Esophagus muscularis mucosa (tissue), 4 donors: ENCODE data around the gene TTLL12. TPM values are rescaled to one million over a fixed set of nuclear protein-coding genes. Genes with fewer than 3 reads are reported as not detected.
A peak's percentile ranks its signal among the peaks of the same experiment; 100 is the strongest.

Experiments used
- DNase-seq: peaks from one replicate; pipeline ENCODE4 v3.0.0-alpha.2; 2017; ENCODE audit errors: extremely low spot score
- H3K27ac ChIP-seq, 4 donors: fragments of 200-600 bp; sonication (generic); replicated peaks in 1 of 4; 1 replicate in 3 of 4; 2 replicates in 1 of 4; pipeline ENCODE4 v1.5.1; 2016 to 2019; ENCODE audit warnings: mild to moderate bottlenecking in 1 of 4
- H3K27me3 ChIP-seq, 4 donors: fragments of 200-600 bp; sonication (generic); one replicate each; pipeline versions ENCODE4 v1.5.1 to v1.6.0; 2016 to 2019
- H3K36me3 ChIP-seq, 4 donors: fragments of 200-600 bp; sonication (generic); one replicate each; pipeline ENCODE4 v1.5.1; 2016 to 2019
- H3K4me1 ChIP-seq, 4 donors: fragments of 200-600 bp; sonication (generic); one replicate each; pipeline ENCODE4 v1.5.1; 2016 to 2019
- H3K4me3 ChIP-seq, 4 donors: fragments of 200-600 bp; sonication (generic); 1 replicate in 2 of 4; 2 replicates in 2 of 4; pipeline ENCODE4 v1.5.1; 2016 to 2019; ENCODE audit warnings: mild to moderate bottlenecking in 4 of 4, moderate library complexity in 1 of 4
- H3K9me3 ChIP-seq, 4 donors: fragments of 200-600 bp; sonication (generic); 1 replicate in 3 of 4; 2 replicates in 1 of 4; pipeline ENCODE4 v1.5.1; 2016 to 2019
- CTCF ChIP-seq, 3 experiments: fragments of 200-600 bp in 2 of 3; fragments of 450-650 bp in 1 of 3; sonication (generic) in 2 of 3; IDR thresholded peaks; one replicate each; pipeline ENCODE4 v1.5.1; 2017 to 2019; ENCODE audit warnings: antibody characterized with exemption in 3 of 3, mild to moderate bottlenecking in 2 of 3, moderate library complexity in 1 of 3
- EP300 ChIP-seq: sonication (generic); formaldehyde crosslinking; IDR thresholded peaks from one replicate; pipeline ENCODE4 v1.6.1; 2017; ENCODE audit warnings: antibody characterized with exemption
- POLR2A ChIP-seq: fragments of 450-650 bp; IDR thresholded peaks from one replicate; pipeline ENCODE4 v1.6.1; 2017; ENCODE audit warnings: antibody characterized with exemption, moderate library complexity, mild to moderate bottlenecking, low read depth
- POLR2AphosphoS5 ChIP-seq, 2 donors: sonication (generic); formaldehyde crosslinking; IDR thresholded peaks; one replicate each; pipeline ENCODE4 v1.6.1; 2017; ENCODE audit warnings: antibody characterized with exemption in 2 of 2
- WGBS: methylation state at CpG from one replicate; pipeline ENCODE4 v1.1.5; 2018; 5-methylcytosine and 5-hydroxymethylcytosine counted together
- intact Hi-C: fragments of 100-400 bp; cut with DNase I; formaldehyde crosslinking; loops from one replicate; pipeline ENCODE4 v1.15.1; 2023
- total RNA-seq, 4 donors: library from RNA; depleted of rRNA; stranded (reverse); fragments of >200 nt; gene quantifications; one replicate each; pipeline versions ENCODE4 v1.1.0 to v1.2.1, GENCODE V29; 2016

Gene TTLL12
- total RNA-seq, 4 donors from 2014 or later, result 19.9 to 32.8 (median 28.0) TPM

- no peak for DNase-seq
- Histone ChIP-seq H3K27me3 (no peaks in the 10 kb centered on the region), H3K4me3 (peak overlapping the region; percentile 71 to 91 (median 78)), H3K9me3 (no peaks in the 10 kb centered on the region), H3K4me1 (peaks cover 11 to 52% (median 47%) of the 10 kb centered on the region in 4 donors), H3K36me3 (peaks cover 0 to 5% (median 0%) of the 10 kb centered on the region in 4 donors), H3K27ac (peak overlapping the region; percentile 79 to 86 (median 80))
- intact Hi-C loops, result no loop called here
- TF ChIP-seq POLR2AphosphoS5 (IDR thresholded peaks at IDR 0.05), result peak; percentile 37 to 41
- no peak for TF ChIP-seq CTCF (IDR thresholded peaks at IDR 0.05)
- WGBS, result 17% methylated on average over 20 of the region's 22 CpGs
These were observed 34.4 kb downstream of the TTLL12 start for GRCh38 chr22:43152357-43153071.

- Histone ChIP-seq H3K4me1 (peaks cover 11 to 50% (median 46%) of the 10 kb centered on the region in 4 donors), H3K4me3 (peak overlapping the region; percentile 71 to 91 (median 78)), H3K9me3 (no peaks in the 10 kb centered on the region), H3K36me3 (peaks cover 0 to 5% (median 0%) of the 10 kb centered on the region in 4 donors), H3K27ac (peak overlapping the region; percentile 79 to 86 (median 80)), H3K27me3 (no peaks in the 10 kb centered on the region)
- WGBS, result no CpG with 5 or more reads among the region's 18 CpGs
- intact Hi-C loops, result no loop called here
- TF ChIP-seq POLR2A (no peak), POLR2AphosphoS5 (IDR thresholded peaks at IDR 0.05) (no peak), CTCF (IDR thresholded peaks at IDR 0.05) (no peak), EP300 (no peak)
- DNase-seq, result no peak
These were observed 35.0 kb downstream of the TTLL12 start for GRCh38 chr22:43152003-43152356.

- peak; percentile 95 for DNase-seq
- peaks cover 11 to 50% (median 44%) of the 10 kb centered on the region in 4 donors for H3K4me1 ChIP-seq
- H3K27me3 ChIP-seq, result no peaks in the 10 kb centered on the region
- peaks cover 0 to 5% (median 0%) of the 10 kb centered on the region in 4 donors for H3K36me3 ChIP-seq
- H3K27ac ChIP-seq, result peak within 1 kb of the TSS; percentile 79 to 86 (median 80)
- intact Hi-C loops, result no loop called here
- WGBS, result 0% methylated on average over 6 of the region's 75 CpGs
- H3K4me3 ChIP-seq, result peak within 1 kb of the TSS; percentile 71 to 91 (median 78)
- no peaks in the 10 kb centered on the region for H3K9me3 ChIP-seq
- peak; percentile 21 for TF ChIP-seq POLR2A
- TF ChIP-seq POLR2AphosphoS5 (IDR thresholded peaks at IDR 0.05), result peak; percentile 8 to 79
- TF ChIP-seq CTCF (IDR thresholded peaks at IDR 0.05), result no peak
These were observed 35.5 kb downstream of the TTLL12 start, which contains the start of gene TSPO for GRCh38 chr22:43151251-43152002. Gene TSPO, plus strand, starts transcription at chr22:43151559. Its CDS starts 7,680 bp downstream, at chr22:43159239.

- peaks cover 0 to 5% (median 0%) of the 10 kb centered on the region in 4 donors for H3K36me3 ChIP-seq
- H3K4me1 ChIP-seq, result peaks cover 11 to 49% (median 42%) of the 10 kb centered on the region in 4 donors
- peak overlapping the region; percentile 71 to 91 (median 78) for H3K4me3 ChIP-seq
- WGBS, result 64% methylated on average over 15 of the region's 15 CpGs
- peak overlapping the region; percentile 79 to 86 (median 80) for H3K27ac ChIP-seq
- intact Hi-C loops, result no loop called here
- DNase-seq, result no peak
- TF ChIP-seq POLR2A, result no peak
- TF ChIP-seq CTCF (IDR thresholded peaks at IDR 0.05), result no peak
- no peak for TF ChIP-seq POLR2AphosphoS5 (IDR thresholded peaks at IDR 0.05)
- TF ChIP-seq EP300, result no peak
- H3K27me3 ChIP-seq, result no peaks in the 10 kb centered on the region
- no peaks in the 10 kb centered on the region for H3K9me3 ChIP-seq
These were observed 36.2 kb downstream of the TTLL12 start for GRCh38 chr22:43150731-43151206.
